ENCODE measurements around the gene TTLL13. TPM values are rescaled to one million over a fixed set of nuclear protein-coding genes. Genes with fewer than 3 reads are reported as not detected.
"Not testable (repeated sequence)": the region's sequence is repeated elsewhere in the genome, so short reads cannot be mapped to it uniquely, and the experiment has no call there.

The TTLL13 gene
- total and polyA plus RNA-seq, 2 of the 8 experiments (the other 6 are each of a cell fraction or from before 2014, with no cell fraction given) = 0.03 TPM; not detected in 1

DNA sequence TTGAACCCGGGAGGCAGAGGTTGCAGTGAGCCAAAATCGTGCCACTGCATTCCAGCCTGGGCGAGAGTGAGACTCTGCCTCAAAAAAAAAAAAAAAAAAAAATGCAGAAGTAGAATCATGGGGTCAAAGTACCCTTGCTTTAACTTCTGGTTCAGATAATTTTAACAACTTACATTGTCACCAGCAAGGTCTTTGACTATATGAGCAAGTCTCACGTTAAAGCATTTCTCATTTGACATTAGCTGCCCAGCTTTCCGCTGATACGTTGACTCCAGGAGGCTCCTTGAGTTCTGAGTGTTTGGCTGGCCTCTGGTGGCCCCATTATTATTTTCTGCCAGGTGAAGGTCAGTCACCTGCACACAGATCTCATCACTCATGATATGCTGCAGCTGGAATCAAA lies 32.3 kb downstream of the TTLL13 start:
- H3K23ac ChIP-seq (ENCODE audit: insufficient read length); H2BK120ac ChIP-seq (replicated peaks; ENCODE audit: low read depth, low read length); H3K4me2 ChIP-seq (ENCODE audit: insufficient read depth in 1 of 2, low read depth in 2 of 2, low read length in 2 of 2); H2AFZ ChIP-seq (ENCODE audit: low read length); H3K36me3 ChIP-seq (ENCODE audit: control insufficient read depth in 2 of 4, insufficient read depth in 4 of 4, low read length in 3 of 4); H3K79me1 ChIP-seq (ENCODE audit: low read depth, low read length); FAIRE-seq; H3K79me2 ChIP-seq (ENCODE audit: control insufficient read depth in 1 of 2, insufficient read depth in 2 of 2, low read length in 2 of 2); H3K27ac ChIP-seq (ENCODE audit: low read depth, low read length); H3K9ac ChIP-seq (replicated peaks in 1 of 4; ENCODE audit: extremely low read depth in 1 of 4, low read depth in 3 of 4, low read length in 3 of 4); H2BK5ac ChIP-seq (ENCODE audit: low read depth, low read length); H3K4me3 ChIP-seq (ENCODE audit: extremely low read depth in 1 of 4, insufficient read depth in 2 of 4, low read depth in 3 of 4, low read length in 4 of 4); H3K4me1 ChIP-seq (replicated peaks in 1 of 4; ENCODE audit: control insufficient read depth in 3 of 4, insufficient read depth in 4 of 4, low read length in 3 of 4); H4K8ac ChIP-seq (ENCODE audit: extremely low read depth, insufficient read depth, low read length); H4K91ac ChIP-seq (replicated peaks; ENCODE audit: insufficient read length, low read length); H2AK5ac ChIP-seq (ENCODE audit: low read depth, low read length); H3K23me2 ChIP-seq (ENCODE audit: low read depth, low read length); H3K27me3 ChIP-seq (replicated peaks in 1 of 4; ENCODE audit: control insufficient read depth in 3 of 4, extremely low read depth in 1 of 4, insufficient read depth in 3 of 4, low read length in 3 of 4); H2BK12ac ChIP-seq (ENCODE audit: low read depth, low read length); DNase-seq (ENCODE audit: low read depth in 1 of 2, low spot score in 2 of 2); H3K4ac ChIP-seq (replicated peaks; ENCODE audit: insufficient read length, low read depth, low read length); H3K56ac ChIP-seq (replicated peaks; ENCODE audit: insufficient read length, low read depth, low read length); H3K18ac ChIP-seq (ENCODE audit: extremely low read depth, low read length); H3K9me3 ChIP-seq (ENCODE audit: insufficient read depth in 2 of 2, low read depth in 1 of 2, low read length in 1 of 2); H2BK20ac ChIP-seq (ENCODE audit: low read length); H2BK15ac ChIP-seq (ENCODE audit: low read length); H3K14ac ChIP-seq (ENCODE audit: insufficient read length); H4K20me1 ChIP-seq (replicated peaks in 1 of 2; ENCODE audit: control insufficient read depth in 1 of 2, insufficient read depth in 2 of 2, low read length in 2 of 2); H4K5ac ChIP-seq (ENCODE audit: insufficient read length, low read depth, low read length): not testable (repeated sequence)
- 87% methylated on average over 6 of the region's 6 CpGs; no CpG with 5 or more reads in 1 of the 2 experiments for WGBS, 2 experiments (ENCODE audit: extremely low coverage in 1 of 2, insufficient coverage in 1 of 2, insufficient read length in 1 of 2, insufficient replicate concordance in 2 of 2, low coverage in 1 of 2, low lambda C conversion rate in 2 of 2, missing lambda C conversion rate in 1 of 2)
- POLR2A ChIA-PET (ENCODE audit: partially characterized antibody) = interaction anchor here (1.7 kb wide), 1 partner anchor 19 kb away, joined by 4 read pairs; no protein-coding TSS in a partner anchor
- CTCF ChIA-PET (ENCODE audit: partially characterized antibody) = interaction anchor here (1.3 to 2.7 kb wide), 4 partner anchors 10 to 53 kb away, joined by 3 to 14 read pairs (median 6); no protein-coding TSS in a partner anchor
